GM19467 (cell line): Measurements from ENCODE around the gene CEP63.

Experiments used
- ATAC-seq: cut with Tn5 transposase; IDR thresholded peaks from one replicate; pipeline ENCODE4 v1.9.1; 2021; ENCODE audit warnings: mild to moderate bottlenecking, moderate library complexity; ENCODE audit not compliant: unreplicated experiment

CEP63 gene

GRCh38 chr3:134485718-134486576 is at the start of gene CEP63, which contains the start of gene ANAPC13:
CEP63 (plus strand) TSS chr3:134486057; CDS start chr3:134495321, 9,264 bp downstream.
ANAPC13 (minus strand) TSS chr3:134485985; CDS start chr3:134482904, 3,081 bp downstream.
- ATAC-seq, result peak; percentile 75

- no peak for ATAC-seq
Measured at GRCh38 chr3:134437211-134437752, 48.6 kb upstream of the CEP63 start.

GRCh38 chr3:134441321-134441720 is 44.5 kb upstream of the CEP63 start:
- ATAC-seq, result no peak

GRCh38 chr3:134441821-134442220 is 44.0 kb upstream of the CEP63 start:
- no peak for ATAC-seq

- no peak for ATAC-seq
Measured at GRCh38 chr3:134445095-134445494, 40.8 kb upstream of the CEP63 start.

GRCh38 chr3:134445636-134446035 is 40.2 kb upstream of the CEP63 start:
- ATAC-seq, result no peak

GRCh38 chr3:134446800-134447199 is 39.1 kb upstream of the CEP63 start:
- no peak for ATAC-seq

- no peak for ATAC-seq
Measured at GRCh38 chr3:134447351-134447750, 38.5 kb upstream of the CEP63 start.

- no peak for ATAC-seq
Measured at GRCh38 chr3:134448664-134449063, 37.2 kb upstream of the CEP63 start.

GRCh38 chr3:134449277-134449676 is 36.6 kb upstream of the CEP63 start:
- no peak for ATAC-seq

GRCh38 chr3:134449951-134450350 is 35.9 kb upstream of the CEP63 start:
- ATAC-seq, result no peak

GRCh38 chr3:134453631-134454030 is 32.2 kb upstream of the CEP63 start:
- ATAC-seq, result no peak

- no peak for ATAC-seq
Measured at GRCh38 chr3:134457376-134458074, 28.3 kb upstream of the CEP63 start.

GRCh38 chr3:134458406-134458945 is 27.4 kb upstream of the CEP63 start:
- no peak for ATAC-seq

GRCh38 chr3:134459562-134459961 is 26.3 kb upstream of the CEP63 start:
- no peak for ATAC-seq

- ATAC-seq, result no peak
Measured at GRCh38 chr3:134460965-134461364, 24.9 kb upstream of the CEP63 start.

- no peak for ATAC-seq
Measured at GRCh38 chr3:134462331-134462941, 23.4 kb upstream of the CEP63 start.

GRCh38 chr3:134463676-134464063 is 22.2 kb upstream of the CEP63 start:
- ATAC-seq, result no peak

GRCh38 chr3:134464064-134464688 is 21.7 kb upstream of the CEP63 start:
- no peak for ATAC-seq

- ATAC-seq, result no peak
Measured at GRCh38 chr3:134464689-134465365, 21.0 kb upstream of the CEP63 start.
